Measurements from ENCODE around the gene MORN1. TPM values are rescaled to one million over a fixed set of nuclear protein-coding genes. Genes with fewer than 3 reads are reported as not detected.
A peak's percentile ranks its signal among the peaks of the same experiment; 100 is the strongest.

Gene MORN1
- total RNA-seq, 1 donor from 2014 or later = 4.9 TPM

- ATAC-seq (no peak), DNase-seq (ENCODE audit: missing footprints) (no peak)
- intact Hi-C loops (cut with DNase I) = no loop called here
Measured at GRCh38 chr1:2394220-2394619, 2.9 kb upstream of the MORN1 start.

GRCh38 chr1:2393471-2393877 lies 2.1 kb upstream of the MORN1 start:
- DNase-seq (ENCODE audit: missing footprints) (no peak), ATAC-seq (no peak)
- intact Hi-C loops (cut with DNase I) = no loop called here

- intact Hi-C loops (cut with DNase I) = no loop called here
- DNase-seq (ENCODE audit: missing footprints) (no peak), ATAC-seq (no peak)
Measured at GRCh38 chr1:2392686-2393085, 1.3 kb upstream of the MORN1 start.

- ATAC-seq (no peak), DNase-seq (ENCODE audit: missing footprints) (no peak)
- intact Hi-C loops (cut with DNase I) = no loop called here
Measured at GRCh38 chr1:2391931-2392509, 666 bp upstream of the MORN1 start.

GRCh38 chr1:2389644-2390043 lies 1.7 kb downstream of the MORN1 start:
- intact Hi-C loops (cut with DNase I) = no loop called here
- DNase-seq (ENCODE audit: missing footprints) = no peak
- no peak for ATAC-seq

GRCh38 chr1:2388004-2388913 lies 3.1 kb downstream of the MORN1 start:
- peak; percentile 62 for DNase-seq (ENCODE audit: missing footprints)
- intact Hi-C loops (cut with DNase I) = no loop called here
- no peak for ATAC-seq

DNA sequence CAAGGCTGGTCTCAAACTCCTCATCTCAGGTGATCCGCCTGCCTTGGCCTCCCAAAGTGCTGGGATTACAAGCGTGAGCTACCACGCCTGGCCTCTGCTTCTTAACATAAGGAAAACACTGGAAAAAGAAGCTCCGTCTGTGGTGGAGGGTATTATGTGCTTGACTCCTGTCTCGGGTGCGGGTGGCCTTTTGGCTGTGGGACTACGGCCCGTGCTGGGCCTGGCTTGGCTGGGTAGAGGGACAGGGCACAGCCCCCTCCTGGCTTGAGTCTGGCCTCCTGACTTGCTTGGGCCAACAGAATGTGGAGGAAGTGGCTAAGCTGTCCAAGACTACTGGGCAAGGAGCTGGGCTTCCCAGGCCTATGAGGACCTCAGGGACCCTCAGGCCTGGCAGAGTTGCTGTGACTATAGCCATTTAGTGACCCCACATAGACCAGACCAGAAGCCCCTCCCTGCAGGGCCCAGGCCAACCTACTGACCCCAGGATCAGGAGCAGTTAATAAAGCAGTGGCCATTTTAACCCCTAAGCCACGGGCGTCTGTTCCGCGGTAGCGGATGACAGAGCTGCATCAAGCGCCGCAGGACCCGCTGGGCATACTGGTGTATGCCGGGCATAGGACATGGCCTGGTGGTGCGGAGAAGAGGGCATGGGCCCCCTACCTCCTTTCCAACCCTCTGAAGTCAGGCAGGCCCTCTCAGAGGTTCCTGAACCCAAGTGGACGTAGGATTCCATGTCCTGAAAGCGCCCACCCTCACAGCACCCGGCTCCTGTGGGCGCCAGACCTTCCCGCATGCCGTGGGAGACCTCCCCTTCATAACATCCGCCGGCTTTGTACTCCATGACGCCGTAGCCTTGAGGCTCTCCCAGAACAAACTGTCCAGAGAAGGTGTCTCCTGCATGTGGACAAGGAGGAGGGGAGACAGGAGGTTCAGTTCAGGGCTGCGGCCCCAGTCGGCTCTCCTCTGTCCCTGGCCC lies 4.4 kb downstream of the MORN1 start:
- ATAC-seq (no peak), DNase-seq (ENCODE audit: missing footprints) (peak; percentile 60)
- intact Hi-C loops (cut with DNase I) = no loop called here

- intact Hi-C loops (cut with DNase I) = no loop called here
- ATAC-seq (no peak), DNase-seq (ENCODE audit: missing footprints) (peak; percentile 54)
Measured at GRCh38 chr1:2385606-2386280, 5.6 kb downstream of the MORN1 start.

- ATAC-seq (no peak), DNase-seq (ENCODE audit: missing footprints) (peak; percentile 58)
- intact Hi-C loops (cut with DNase I) = loop anchor here (5.0 kb wide), 1 partner anchor 68 kb away; no protein-coding TSS in a partner anchor
Measured at GRCh38 chr1:2384941-2385481, 6.3 kb downstream of the MORN1 start.

- DNase-seq (ENCODE audit: missing footprints) (peak; percentile 15), ATAC-seq (no peak)
- intact Hi-C loops (cut with DNase I) = loop anchor here (5.0 kb wide), 1 partner anchor 67 kb away; no protein-coding TSS in a partner anchor
Measured at GRCh38 chr1:2384130-2384860, 7.1 kb downstream of the MORN1 start.

DNA sequence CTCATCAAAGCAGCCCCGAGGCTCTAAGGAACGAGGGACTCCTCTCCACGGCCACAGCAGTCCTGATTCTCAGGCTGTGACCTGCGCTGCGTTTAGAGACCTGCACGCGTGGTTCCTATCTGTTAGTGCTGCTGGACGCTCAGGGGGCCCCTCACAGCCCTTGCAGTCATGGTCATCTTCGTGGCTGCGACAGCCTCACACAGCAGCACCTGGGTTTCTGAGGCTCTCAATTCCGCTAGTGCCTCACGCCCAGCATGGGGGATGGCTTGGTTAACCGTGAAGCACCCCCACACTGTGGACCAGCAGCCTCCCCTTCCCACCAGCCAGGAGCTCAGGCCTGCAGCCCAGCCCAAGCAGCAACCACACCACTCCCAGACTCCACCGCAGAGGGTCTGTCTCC lies 7.8 kb downstream of the MORN1 start:
- ATAC-seq = no peak
- intact Hi-C loops (cut with DNase I) = loop anchor here (5.0 kb wide), 1 partner anchor 66 kb away; no protein-coding TSS in a partner anchor
- DNase-seq (ENCODE audit: missing footprints) = peak; percentile 61

GRCh38 chr1:2382621-2383361 lies 8.6 kb downstream of the MORN1 start:
- DNase-seq (ENCODE audit: missing footprints) (peak; percentile 72), ATAC-seq (peak; percentile 29)
- intact Hi-C loops (cut with DNase I) = loop anchor here (5.0 kb wide), 1 partner anchor 65 kb away; no protein-coding TSS in a partner anchor

DNA sequence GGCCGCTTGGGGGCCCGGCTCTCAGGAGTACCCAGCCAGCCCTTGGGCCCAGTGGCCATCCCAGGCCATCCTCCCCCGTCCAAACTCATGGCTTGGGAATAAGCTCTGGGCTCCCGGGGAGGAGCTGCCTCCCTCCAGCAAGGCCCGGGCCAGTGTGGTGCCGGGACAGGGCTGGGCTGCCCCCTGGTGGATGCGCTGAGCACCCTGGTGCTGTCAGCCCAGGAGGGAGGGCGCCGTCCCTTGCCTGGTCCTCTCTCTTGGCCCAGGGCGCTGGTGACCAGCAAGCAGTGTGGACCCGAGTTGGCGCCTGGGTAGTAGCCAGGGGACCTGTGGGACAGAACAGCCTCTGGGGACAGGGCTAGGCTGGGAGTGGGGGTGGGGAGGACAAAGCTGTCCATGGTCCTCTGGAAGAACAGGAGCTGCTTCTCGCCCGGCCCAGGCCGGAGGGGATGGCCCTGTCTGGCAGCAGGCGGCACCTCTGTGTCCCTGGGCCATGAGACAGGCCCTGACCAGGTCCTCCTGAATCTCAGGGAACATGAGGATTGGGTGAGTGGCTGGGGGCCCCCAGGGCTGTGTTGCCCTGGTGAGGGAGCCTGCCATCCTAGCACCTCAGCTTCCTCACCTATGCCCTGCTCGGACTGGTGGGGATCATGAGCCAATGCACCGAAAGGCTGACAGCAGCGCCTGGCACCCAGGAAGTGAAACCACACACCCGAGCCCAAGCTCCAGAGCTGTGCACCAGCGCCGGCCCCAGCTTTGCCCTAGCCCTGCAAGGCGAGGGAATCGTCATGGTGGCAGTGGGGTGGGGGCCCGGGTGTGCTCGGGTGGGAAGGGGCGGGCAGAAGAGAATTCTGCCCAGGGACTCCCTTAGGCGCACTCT lies 9.4 kb downstream of the MORN1 start:
- peak; percentile 92 for DNase-seq (ENCODE audit: missing footprints)
- peak; percentile 96 for ATAC-seq
- intact Hi-C loops (cut with DNase I) = loop anchor here (1.0 to 5.0 kb wide), 3 partner anchors 65 to 187 kb away; no protein-coding TSS in a partner anchor

DNA sequence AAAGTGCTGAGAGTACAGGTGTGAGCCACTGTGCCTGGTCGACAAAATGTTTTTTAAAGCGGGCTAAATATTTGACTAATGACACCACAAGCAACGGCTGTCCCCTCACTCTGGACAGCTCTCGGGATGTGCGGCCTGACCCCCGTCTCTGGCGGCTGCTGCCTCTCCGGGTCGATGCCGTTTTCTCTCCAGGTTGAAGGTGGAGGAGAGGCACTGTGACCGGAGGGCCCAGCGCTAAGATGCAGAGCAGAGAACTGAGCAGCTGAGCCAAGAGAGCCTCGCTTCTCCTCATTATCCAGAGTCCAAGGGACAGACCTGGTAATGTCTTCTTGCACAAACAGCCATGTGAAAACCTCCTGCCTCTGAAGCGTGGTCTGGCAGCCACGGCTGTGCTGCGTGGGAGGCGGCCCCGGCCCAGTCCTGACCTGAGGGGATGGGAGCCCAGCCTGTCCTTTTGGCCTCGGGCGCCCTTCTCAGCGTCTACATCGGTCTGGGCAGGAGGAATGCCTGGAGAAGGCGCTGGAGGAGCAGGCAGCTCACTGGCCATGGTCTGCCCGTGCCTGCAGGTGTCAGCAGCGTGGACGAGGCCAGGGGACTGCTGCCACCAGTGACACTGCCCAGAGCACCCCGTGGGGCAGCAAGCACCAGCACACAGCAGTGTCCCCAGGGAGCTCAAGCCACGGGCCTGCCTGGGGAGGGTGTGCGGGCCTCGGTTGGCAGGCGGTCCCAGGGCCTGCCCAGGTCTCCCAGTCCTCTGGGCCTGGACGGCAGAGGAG lies 10.3 kb downstream of the MORN1 start:
- DNase-seq (ENCODE audit: missing footprints) (peak; percentile 75), ATAC-seq (peak; percentile 3)
- intact Hi-C loops (cut with DNase I) = loop anchor here (1.0 to 5.0 kb wide), 3 partner anchors 64 to 186 kb away; no protein-coding TSS in a partner anchor
